Right ventricle myocardium inferior (tissue), 1 donor: ENCODE data around the gene SLC38A10. TPM values are rescaled to one million over a fixed set of nuclear protein-coding genes. Genes with fewer than 3 reads are reported as not detected.

Experiments used
- ATAC-seq: fragments of 200-7000 bp; cut with Tn5 transposase; one replicate; pipeline ENCODE4 v1.9.1; 2020; ENCODE audit warnings: mild to moderate bottlenecking, moderate library complexity
- DNase-seq: peaks from one replicate; pipeline ENCODE4 v3.0.0; 2021; ENCODE audit errors: missing footprints
- intact Hi-C: fragments of 100-400 bp; cut with DNase I; formaldehyde crosslinking; loops from one replicate; pipeline ENCODE4 v1.11.0; 2022
- total RNA-seq: library from RNA; stranded (reverse); fragmentation: NEBNext Ultra II Directional; extraction: Animal tissue kit (Norgen Biotek cat#: 25700); gene quantifications from one replicate; pipeline ENCODE4 v1.2.1, GENCODE V29; 2021
- donor health status: DM: no; HTN: yes; CAD: no; lungs with severe emphysema.

SLC38A10 gene
- total RNA-seq, 1 donor from 2014 or later, result 44.6 TPM

DNA sequence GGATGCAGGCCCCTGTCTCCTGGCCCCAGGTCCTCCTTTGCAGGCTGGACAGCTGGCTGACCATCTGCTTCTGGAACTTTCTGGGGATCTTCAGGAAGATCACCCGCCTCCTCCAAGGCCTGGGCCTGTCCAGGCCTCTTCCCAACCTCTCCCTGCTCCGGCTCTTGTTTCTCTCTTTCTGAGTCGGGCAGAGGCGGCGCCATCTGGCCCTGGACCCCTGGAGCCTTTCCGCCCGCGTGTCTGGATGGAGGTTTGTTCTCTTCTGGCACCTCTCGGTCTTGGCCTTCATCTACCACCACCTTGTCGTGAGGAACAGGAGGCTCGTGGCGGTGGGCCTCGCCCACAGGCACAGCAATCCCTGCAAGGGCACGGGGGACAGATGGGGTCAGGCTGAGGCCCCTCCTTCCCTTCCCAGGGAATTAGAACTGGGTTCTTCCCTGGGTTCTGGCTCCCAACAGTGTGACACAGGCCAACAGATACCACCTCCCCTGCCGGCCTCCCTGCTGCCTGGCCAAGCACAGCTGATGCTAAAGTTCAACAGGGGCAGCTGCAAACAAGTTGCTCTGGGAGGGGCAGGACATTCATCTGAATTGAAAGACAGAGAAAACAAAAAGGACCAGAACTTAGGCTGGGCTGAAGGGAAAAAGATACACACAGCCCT is 42.7 kb downstream of the SLC38A10 start:
- intact Hi-C loops, result loop anchor here (5.0 kb wide), 2 partner anchors 150 to 285 kb away; no protein-coding TSS in a partner anchor
- DNase-seq (peak; percentile 50), ATAC-seq (no peak)

DNA sequence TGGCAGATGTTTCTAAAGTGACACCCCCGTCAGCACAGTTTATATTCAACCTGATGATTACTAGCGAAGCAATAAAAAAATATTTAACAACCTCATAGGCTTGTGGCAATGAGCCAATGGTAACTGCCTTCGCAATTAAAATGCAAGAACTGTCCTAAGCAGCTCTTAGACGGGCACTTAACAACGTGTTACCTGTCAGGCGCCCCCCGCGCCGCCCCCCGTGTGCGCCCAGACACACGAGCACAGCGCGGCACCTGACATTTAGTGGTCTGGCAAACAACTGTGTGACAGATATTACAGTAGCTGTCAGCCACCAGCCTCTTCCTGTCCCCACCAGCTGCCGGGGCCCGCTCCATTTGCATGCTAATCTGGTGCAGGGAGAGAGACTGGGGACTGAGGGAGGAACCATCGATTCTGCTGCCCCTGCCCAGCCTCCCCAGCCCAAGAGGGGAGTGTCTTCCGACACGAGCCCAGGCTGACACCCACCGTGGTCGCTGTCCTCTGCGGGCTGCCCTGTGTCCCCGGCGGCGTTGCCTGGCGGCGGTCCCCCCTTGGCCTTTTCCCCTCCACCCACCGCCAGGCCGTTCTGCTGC is 43.3 kb downstream of the SLC38A10 start:
- ATAC-seq (no peak), DNase-seq (peak; percentile 60)
- intact Hi-C loops, result loop anchor here (5.0 kb wide), 2 partner anchors 150 to 285 kb away; no protein-coding TSS in a partner anchor

DNA sequence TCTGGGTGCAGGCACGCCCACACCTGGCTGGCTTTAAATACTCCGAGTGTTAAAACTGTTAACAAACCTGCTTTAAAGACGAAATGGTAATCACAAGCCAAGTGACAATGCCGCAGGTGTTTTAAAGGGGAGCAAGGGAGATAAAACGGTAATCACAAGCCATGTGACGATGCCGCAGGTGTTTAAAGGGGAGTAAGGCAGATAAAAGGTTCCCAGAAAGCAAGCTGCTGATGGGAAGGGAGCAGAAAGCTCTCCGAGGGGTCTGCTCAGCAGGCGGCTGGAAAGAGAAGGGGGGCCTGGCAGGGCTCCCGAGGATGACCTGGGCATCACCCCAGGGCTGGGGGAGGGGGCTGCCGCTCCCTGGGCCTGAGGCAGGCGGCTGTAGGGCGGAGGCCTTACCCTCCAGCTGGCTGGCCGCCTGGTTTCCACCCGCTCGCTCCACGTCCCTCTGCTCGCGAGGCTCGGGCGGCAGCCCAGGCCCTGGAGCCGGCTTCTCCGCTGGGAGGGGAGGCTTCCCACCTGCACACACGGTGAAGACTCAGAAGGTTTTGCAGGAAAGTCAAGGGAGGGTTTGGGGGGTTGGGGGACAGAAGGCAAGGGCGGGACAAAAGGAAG is 43.9 kb downstream of the SLC38A10 start:
- intact Hi-C loops, result loop anchor here (5.0 kb wide), 2 partner anchors 151 to 286 kb away; no protein-coding TSS in a partner anchor
- peak; percentile 64 for DNase-seq
- ATAC-seq, result peak; percentile 47

DNA sequence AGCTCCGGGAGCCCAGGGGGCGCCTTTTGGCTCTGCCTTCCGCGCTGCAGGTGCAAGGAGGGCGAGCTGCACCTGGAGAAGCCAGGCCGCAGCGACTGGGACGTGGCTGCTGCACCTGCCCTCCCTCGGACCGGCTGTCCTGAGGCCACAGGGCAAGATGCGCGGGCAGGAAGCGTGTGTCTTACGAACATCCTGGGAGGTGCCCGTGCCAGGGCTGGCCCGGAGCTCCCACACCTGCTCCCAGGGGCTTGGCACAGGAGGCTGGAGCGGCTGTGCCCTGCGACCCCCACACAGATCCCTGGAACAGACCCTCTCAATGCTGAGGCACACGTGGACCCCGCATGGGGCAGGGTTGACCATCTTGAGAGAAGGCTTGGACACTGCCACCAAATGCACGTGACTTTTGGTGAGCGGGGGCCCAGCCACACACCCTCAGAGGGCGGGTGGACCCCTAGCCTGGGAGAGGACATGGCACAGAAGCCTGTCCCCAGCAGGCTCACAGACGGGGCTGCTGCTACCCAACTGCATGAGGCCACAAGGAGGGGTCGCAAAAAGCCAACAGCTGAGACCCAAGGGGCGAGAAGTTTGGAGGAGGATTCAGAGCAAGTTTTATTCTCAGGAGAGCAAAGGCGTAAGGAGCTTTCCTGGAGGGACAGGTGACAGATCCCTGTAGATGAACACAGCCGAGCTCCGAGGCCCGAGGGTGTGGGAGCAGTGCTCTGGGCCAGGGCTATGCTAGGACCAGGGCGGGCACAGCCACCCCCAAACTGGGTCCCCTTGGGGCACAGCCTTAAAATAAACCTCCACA is 44.6 kb downstream of the SLC38A10 start:
- intact Hi-C loops, result loop anchor here (5.0 kb wide), 2 partner anchors 152 to 287 kb away; no protein-coding TSS in a partner anchor
- ATAC-seq (no peak), DNase-seq (peak; percentile 34)

DNA sequence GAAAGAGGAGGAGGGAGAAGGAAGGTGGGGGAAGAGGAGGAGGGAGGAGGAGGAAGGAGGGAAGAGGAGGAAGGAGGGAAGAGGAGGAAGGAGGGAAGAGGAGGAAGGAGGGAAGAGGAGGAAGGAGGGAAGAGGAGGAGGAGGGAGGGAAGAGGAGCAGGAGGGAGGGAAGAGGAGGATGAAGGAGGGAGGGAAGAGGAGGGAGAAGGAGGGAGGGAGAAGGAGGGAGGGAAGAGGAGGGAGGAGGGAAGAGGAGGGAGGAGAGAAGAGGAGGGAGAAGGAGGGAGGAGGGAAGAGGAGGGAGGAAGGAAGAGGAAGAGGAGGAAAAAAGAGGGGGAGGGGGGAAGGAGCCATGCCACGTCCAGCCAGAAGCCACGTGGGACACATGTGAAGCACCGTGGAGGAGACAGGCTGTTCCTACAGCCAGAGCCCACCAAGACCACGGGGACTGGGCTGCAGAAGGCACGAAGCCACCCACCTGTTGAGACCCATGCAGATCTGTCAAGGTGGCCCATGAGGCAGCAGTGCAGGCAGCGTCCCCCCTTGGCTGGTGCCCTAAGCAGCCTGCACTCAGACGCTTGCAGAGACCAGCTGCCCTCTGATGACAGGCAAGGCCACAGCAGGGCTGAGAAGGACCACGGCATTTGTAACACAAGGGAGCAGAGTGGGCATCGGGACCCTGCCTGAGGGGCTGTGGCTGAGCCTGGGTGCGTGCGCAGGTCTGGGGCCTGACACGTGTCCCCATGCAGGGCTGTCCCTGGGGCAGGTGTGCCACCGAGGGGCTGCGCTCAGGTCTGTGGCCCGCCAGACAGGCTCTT is 45.7 kb downstream of the SLC38A10 start:
- intact Hi-C loops, result loop anchor here (5.0 kb wide), 2 partner anchors 153 to 288 kb away; no protein-coding TSS in a partner anchor

DNA sequence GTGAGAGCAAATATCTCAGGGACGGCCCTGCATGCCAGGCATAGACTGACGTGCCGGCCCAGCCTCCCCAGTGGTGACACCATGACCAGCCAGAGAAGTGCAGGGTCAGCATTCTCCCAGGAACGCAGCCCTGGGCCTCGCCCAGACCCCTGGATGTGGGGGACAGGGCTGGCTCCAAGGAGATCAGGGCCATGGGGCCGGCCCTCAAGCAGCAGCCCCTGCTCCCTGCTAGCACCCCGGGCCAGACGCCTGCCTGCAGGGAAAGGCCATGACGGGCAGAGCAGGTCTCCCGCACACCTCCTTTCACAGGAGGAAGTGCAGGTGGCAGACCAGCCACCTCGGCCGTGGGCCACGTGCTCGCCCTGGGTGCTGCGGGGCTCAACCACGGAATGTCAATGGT is 46.5 kb downstream of the SLC38A10 start:
- ATAC-seq, result no peak
- intact Hi-C loops, result no loop called here
- peak; percentile 40 for DNase-seq

More for the DNA sequence above, 45.7 kb downstream of the SLC38A10 start:
- ATAC-seq (no peak), DNase-seq (peak; percentile 35)

DNA sequence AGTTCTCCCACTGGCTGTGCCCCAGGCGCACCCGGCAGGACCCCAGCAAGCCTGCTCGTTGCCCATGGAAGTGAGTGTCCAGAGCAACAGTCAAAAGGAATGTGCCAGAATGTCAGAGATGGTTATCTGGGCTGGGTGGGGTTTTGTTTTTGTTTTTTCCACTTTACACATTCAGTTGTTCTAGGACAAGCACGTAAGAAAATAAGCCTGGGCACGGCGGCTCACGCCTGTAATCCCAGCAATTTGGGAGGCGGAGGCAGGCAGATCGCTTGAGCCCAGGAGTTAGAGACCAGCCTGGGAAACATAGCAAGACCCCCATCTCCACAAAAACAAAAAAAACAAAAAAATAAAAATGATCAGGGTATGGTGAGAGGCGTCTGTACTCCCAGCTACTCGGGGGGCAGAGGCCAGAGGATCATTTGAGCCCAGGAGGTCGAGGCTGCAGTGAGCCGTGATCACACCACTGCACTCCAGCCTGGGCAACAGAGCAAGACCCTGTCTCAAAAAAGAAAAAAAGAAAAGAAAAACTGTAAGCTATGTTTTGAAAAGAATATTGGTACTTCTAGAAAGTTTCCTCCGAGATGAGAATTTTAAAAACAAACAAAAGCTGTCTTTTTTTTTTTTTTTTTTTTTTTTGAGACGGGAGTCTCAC is 47.6 kb downstream of the SLC38A10 start:
- ATAC-seq (no peak), DNase-seq (peak; percentile 20)
- intact Hi-C loops, result no loop called here

DNA sequence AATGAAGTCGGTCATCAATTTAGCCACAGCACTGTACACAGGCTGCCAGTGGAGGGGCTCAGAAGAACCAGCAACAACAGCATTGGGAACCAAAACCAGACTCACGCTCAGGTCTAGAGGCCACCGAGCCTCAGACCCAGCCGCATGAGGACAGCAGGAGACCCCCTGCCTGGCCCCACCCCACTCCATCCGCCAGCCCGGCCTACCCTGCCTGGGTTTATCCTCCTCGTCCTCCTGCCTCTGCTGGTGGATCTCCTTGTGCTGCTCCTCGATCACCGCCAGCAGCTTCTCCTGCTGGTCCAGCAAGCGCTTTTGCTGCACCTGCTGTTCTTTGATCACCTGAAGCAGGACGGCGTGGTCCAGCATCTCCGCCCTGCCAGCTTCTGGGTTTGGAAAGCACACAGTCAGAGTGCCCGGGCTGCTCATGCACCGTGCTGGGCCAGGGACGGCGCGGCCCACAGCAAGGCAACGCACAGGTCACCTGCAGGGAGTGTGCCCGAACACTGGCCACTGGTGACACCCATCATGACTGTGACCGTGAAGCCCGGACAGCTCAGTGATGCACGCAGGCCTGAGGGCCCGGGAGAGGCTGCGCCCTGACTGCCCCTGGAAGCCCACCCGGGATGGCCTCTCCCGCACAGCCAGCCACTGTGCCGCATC is 48.3 kb downstream of the SLC38A10 start:
- DNase-seq, result peak; percentile 64
- intact Hi-C loops, result no loop called here

DNA sequence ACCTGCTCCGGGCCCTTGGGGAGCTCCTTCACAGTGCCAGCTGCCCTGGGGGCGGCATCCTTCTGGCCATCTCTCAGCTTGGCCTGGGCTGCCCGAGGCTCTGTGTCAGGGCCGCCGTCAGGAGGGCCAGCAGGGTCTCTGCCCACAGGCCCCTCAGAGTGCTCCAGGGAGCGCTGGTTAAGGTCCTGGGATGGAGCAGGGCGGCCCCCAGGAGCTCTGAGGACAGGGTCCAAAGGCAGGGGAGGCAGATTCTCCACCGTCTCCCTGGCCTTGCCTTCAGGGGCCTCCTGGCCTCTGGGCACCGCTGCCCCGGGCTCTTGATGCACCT is 48.8 kb downstream of the SLC38A10 start:
- intact Hi-C loops, result no loop called here
- ATAC-seq, result no peak
- peak; percentile 56 for DNase-seq

More for the DNA sequence above, 48.3 kb downstream of the SLC38A10 start:
- ATAC-seq, result no peak

DNA sequence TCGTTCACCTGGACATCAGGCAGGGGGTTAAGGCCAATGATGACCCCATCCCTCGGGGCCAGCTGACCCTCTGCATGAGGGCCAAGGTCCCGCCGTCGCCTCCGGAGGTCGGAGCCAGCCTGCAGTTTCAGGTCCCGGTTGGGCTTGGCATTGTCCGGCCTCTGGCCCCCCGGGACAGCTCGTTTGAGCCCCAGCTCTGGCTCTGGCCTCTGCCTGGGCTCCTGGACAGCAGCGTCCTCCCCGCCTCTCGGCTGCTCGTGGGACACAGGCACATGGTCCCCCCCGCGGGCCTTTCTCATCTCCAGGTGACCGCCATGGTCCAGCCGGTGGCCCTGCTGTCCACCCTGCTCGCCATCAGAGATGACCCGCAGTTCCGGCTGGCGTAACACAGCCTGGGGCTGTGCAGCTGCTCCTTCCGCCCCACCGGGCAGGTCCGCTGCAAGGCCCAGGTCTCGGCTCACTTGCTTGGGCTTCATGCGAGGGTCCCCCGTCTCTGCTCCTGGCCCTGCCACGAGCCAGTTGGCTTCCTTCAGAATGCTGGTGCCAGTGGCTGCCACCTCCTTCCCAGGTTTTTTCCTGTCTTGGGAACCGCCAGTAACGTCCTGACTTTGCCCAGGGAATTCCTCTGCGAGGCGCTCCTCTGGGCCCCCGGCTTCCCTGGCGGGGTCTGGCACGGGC is 49.3 kb downstream of the SLC38A10 start:
- intact Hi-C loops, result no loop called here
- ATAC-seq, result no peak
- no peak for DNase-seq

DNA sequence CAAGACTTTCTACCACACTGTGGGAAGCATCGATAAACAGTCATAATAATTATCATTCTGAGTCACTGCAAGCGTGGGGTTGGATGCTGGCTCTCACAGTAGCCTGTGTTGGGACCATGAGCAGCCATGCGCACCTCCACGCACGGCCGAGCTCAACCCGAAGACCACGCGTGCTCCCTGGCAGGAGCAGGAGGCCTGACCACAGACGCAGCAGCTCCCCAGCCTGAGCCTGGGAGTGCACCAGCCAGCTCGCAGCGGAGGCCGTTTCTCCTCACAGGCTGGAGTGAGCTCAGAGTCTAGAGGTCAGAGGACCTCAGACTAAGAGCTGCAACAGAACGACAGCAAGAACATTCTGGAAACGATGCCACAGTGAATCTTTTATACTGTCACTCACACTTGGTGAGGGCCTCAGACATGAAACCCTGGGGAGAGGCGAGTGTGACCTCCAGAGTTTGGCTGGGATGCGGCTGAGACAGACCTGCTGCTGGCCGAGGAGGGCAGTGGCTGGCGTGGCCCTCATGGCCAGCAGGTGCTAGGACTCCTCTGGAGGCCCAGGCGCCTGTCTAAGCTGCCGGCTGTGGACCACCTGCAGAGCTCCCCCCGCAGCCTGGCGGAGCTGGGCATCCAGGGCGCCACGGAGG is 50.0 kb downstream of the SLC38A10 start:
- DNase-seq, result peak; percentile 64
- ATAC-seq, result no peak
- intact Hi-C loops, result no loop called here

DNA sequence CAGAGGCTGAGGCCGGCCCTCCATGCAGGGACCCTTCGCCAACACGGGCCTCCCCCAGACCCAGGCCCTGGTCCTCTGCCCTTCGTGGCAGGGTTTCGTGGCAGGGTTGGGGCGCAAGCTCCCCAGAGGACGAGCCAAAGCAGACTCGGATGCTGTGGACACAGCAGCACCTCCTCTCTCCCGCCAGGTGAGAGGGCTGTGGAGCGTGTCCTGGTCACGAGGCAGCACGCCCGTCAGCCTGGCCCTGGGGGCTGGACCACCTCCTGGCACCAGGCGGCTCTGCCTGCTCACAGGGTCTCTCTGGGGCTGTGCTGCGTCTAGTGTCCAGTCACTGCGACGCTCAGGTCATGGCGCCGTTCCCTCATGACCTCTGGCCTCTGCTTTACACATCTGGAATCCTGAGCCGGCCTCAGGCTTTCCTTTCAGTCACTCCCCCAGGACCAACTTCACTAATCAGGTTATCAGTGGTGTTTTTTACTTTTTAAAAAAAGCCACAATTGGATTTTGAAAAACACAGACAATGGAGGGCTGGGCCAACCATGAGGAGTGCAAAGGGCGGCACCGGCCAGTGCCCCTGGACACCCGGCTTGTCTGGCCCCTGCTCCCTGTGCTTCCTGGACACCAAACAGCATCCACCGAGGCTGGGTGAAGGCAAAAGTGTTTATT is 50.6 kb downstream of the SLC38A10 start:
- ATAC-seq, result no peak
- intact Hi-C loops, result no loop called here
- DNase-seq, result peak; percentile 57

DNA sequence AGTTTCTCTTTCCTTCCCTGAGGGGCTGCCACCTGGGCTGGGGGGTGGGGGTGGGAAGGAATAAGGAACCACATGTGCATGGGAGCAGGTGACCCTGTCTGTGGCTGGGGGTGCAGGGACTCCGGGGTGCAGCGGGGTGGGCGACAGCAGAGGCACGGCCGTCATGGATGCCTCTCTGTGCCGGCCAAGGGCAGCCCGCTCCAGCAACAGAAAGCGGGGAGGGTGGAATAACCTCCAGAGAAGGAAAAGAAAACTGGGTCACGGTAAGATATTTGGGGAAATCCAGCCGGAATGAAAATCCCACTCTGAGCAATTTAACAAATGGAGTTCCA is 51.8 kb downstream of the SLC38A10 start:
- DNase-seq, result peak; percentile 13
- ATAC-seq, result no peak
- intact Hi-C loops, result no loop called here

DNA sequence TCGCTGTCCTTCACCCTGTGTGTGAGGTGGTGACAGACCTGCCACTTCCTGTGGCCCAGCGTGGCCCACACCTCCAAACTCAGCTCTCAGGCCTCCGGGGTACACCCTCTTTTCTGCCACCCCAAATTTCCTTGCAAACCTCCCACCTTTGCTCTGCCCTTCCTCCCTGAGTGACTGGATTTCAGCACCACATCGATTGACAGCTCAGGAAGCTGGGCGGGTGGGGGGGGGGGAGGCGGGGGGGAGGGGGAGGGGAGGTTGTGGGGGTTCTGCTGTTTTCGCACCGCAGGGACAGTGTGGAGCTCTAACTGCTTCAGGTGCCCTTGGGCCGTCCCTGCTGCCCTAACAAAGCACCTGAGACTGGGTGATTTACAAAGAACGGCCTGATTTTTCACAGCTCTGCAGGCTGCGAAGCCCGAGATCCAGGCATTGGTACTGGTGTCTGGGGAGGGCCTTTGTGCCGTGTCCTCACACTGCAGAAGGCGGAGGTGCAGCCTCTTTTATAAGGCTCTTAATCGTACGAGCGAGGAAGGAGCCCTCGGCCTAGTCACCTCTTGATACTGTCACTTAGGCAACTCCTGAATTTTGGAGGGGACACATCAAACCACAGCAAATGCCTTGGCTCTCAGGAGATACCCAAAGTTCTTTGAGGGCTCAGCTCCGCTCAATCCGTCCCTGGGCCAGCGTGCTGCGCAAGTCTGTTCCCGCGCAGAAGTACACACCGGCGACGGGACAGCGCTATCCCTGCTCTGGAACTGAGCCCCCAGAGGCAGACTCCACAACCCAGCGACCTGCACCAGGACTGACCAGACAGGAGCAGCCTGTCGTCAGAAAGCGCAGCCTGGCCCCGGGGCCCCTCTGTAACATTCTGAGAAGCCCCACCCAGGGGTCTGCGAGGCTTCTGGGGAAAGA is 52.4 kb downstream of the SLC38A10 start:
- peak; percentile 63 for DNase-seq
- ATAC-seq, result no peak
- intact Hi-C loops, result no loop called here
